GM18498 (cell line): ENCODE results near the gene WLS.

Experiments
- ATAC-seq: cut with Tn5 transposase; IDR thresholded peaks from one replicate; pipeline ENCODE4 v1.9.1; 2021; ENCODE audit warnings: mild to moderate bottlenecking, moderate library complexity; ENCODE audit not compliant: unreplicated experiment

Gene WLS

GRCh38 chr1:68103011-68103545 is 129.2 kb downstream of the WLS start:
- ATAC-seq, result no peak

GRCh38 chr1:68101829-68102228 is 130.5 kb downstream of the WLS start:
- ATAC-seq, result no peak

- ATAC-seq, result no peak
These were observed 131.8 kb downstream of the WLS start for GRCh38 chr1:68100571-68100970.

- ATAC-seq, result no peak
These were observed 138.6 kb downstream of the WLS start for GRCh38 chr1:68093737-68094136.

GRCh38 chr1:68087184-68087583 is 145.1 kb downstream of the WLS start:
- no peak for ATAC-seq

- no peak for ATAC-seq
These were observed 146.6 kb downstream of the WLS start for GRCh38 chr1:68085752-68086151.

- no peak for ATAC-seq
These were observed 148.6 kb downstream of the WLS start for GRCh38 chr1:68083686-68084085.

- no peak for ATAC-seq
These were observed 150.5 kb downstream of the WLS start for GRCh38 chr1:68081775-68082283.

GRCh38 chr1:68078647-68079046 is 153.7 kb downstream of the WLS start:
- ATAC-seq, result no peak
